GM12801 (cell line): ENCODE measurements around the gene CRTC3.

Experiments
- TF ChIP-seq, protein P1 (sequence below): IDR thresholded peaks from one replicate; pipeline ENCODE4 v1.5.1; 2011; ENCODE audit warnings: control low read depth; ENCODE audit not compliant: insufficient read length; ENCODE audit errors: extremely low read depth

Gene CRTC3

GRCh38 chr15:90489514-90489913 lies 40.2 kb upstream of the CRTC3 start:
- TF ChIP-seq, protein P1, sequence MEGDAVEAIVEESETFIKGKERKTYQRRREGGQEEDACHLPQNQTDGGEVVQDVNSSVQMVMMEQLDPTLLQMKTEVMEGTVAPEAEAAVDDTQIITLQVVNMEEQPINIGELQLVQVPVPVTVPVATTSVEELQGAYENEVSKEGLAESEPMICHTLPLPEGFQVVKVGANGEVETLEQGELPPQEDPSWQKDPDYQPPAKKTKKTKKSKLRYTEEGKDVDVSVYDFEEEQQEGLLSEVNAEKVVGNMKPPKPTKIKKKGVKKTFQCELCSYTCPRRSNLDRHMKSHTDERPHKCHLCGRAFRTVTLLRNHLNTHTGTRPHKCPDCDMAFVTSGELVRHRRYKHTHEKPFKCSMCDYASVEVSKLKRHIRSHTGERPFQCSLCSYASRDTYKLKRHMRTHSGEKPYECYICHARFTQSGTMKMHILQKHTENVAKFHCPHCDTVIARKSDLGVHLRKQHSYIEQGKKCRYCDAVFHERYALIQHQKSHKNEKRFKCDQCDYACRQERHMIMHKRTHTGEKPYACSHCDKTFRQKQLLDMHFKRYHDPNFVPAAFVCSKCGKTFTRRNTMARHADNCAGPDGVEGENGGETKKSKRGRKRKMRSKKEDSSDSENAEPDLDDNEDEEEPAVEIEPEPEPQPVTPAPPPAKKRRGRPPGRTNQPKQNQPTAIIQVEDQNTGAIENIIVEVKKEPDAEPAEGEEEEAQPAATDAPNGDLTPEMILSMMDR = no peak

DNA sequence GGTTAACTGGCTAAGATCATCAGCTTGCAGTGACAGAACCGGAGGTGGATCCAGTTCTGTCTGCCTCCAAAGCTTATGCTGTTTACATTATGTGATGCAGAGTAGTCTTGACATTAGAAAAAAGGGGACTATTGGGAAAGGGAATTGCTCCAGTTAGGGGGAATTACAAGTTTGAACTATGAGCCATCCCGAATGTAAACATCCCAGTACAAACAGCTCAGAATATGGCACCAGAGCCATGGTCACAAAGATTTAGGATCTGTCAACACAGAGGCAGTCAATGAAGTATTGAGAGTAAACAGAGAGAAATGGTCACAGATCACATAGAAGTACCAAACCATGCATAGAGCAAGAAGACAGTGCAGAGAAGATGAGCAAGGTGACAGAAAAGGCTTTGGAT lies 39.8 kb upstream of the CRTC3 start:
- TF ChIP-seq, protein P1 = no peak

GRCh38 chr15:90493647-90494046 lies 36.1 kb upstream of the CRTC3 start:
- TF ChIP-seq, protein P1 = no peak

- TF ChIP-seq, protein P1 = no peak
Observed at GRCh38 chr15:90495067-90495466, 34.7 kb upstream of the CRTC3 start.

DNA sequence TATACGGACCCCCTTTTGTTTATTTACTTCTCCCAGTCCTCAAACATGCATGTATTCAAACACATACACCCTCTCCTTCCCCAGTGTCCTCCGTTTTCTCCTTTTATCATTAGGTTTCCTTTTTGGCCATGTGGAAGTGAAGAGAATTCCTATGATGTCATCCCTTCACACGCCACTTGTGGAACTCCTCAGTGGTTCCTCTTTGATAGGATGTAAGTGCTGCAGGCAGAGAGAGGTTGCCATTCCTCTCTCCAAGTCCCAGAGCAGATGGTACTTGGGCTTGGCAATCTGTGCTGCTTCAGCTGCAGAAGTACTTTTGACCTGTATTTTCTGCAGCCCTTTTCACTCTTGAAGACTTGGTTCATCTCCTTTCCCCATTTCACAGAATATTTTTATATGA lies 32.9 kb upstream of the CRTC3 start:
- TF ChIP-seq, protein P1 = no peak

GRCh38 chr15:90497376-90497775 lies 32.3 kb upstream of the CRTC3 start:
- TF ChIP-seq, protein P1 = no peak

GRCh38 chr15:90497912-90498311 lies 31.8 kb upstream of the CRTC3 start:
- TF ChIP-seq, protein P1 = no peak

- TF ChIP-seq, protein P1 = no peak
Observed at GRCh38 chr15:90500171-90500570, 29.6 kb upstream of the CRTC3 start.
